Body of pancreas (tissue), 4 donors: ENCODE data around the gene PPHLN1. TPM values are rescaled to one million over a fixed set of nuclear protein-coding genes. Genes with fewer than 3 reads are reported as not detected.

ENCODE experiments used
- microRNA-seq, 2 donors: library from miRNA; unstranded; fragments of <30 nt; microRNA quantifications; one replicate each; pipeline ENCODE4, GENCODE V29; 2016; ENCODE audit warnings: borderline number of aligned reads in 2 of 2, borderline replicate concordance in 2 of 2
- small RNA-seq: library from RNA; depleted of rRNA; stranded (forward); fragments of <200 nt; gene quantifications from one replicate; pipeline ENCODE3, GENCODE V24; 2016
- total RNA-seq, 2 donors: library from RNA; depleted of rRNA; stranded (reverse); fragments of >200 nt; gene quantifications; one replicate each; pipeline ENCODE4 v1.1.0, GENCODE V29; 2016

The PPHLN1 gene
- total RNA-seq, 2 donors from 2014 or later: 20.8 to 30.1 TPM

Small RNA genes lying within 50 kb of the gene (microRNA-seq; reads per million reads assigned to microRNA genes)
- 0 reads per million in 2 donors for gene MIR7851

Small RNA genes lying within 50 kb of the gene (small RNA-seq; reads per million reads assigned to genes)
- gene MIR7851 (not detected), gene RF00019 (not detected), gene RF00090 (not detected), gene RNU6-249P (not detected)

Other genes with a start within 250 kb of the PPHLN1 start
- 1 to 10 TPM; 5.6 to 9.6 TPM for gene GXYLT1, start 181.3 kb upstream of the PPHLN1 start, total RNA-seq
- gene YAF2, start 87.9 kb upstream of the PPHLN1 start, total RNA-seq: 10 to 100 TPM; 17.6 to 27.0 TPM
- gene ZCRB1, start 73 bp upstream of the PPHLN1 start, total RNA-seq: 10 to 100 TPM; 32.2 to 80.8 TPM